IPS DF 6.9 (cell line): ENCODE results near the gene TP53AIP1.

Experiments
- DNase-seq: peaks from one replicate; pipeline ENCODE4 v3.0.0-alpha.2; 2013; ENCODE audit warnings: low read depth, low spot score
- H3K27ac ChIP-seq: one replicate; pipeline ENCODE4 v1.5.1; 2013; ENCODE audit warnings: low read length, control low read depth
- H3K27me3 ChIP-seq: 2 replicates; pipeline ENCODE4 v1.6.1; 2013; ENCODE audit warnings: mild to moderate bottlenecking, low read length; ENCODE audit not compliant: control insufficient read depth, insufficient read depth
- H3K36me3 ChIP-seq: 2 replicates; pipeline ENCODE4 v1.6.1; 2013; ENCODE audit warnings: low read length; ENCODE audit not compliant: control insufficient read depth, insufficient read depth
- H3K4me1 ChIP-seq: 2 replicates; pipeline ENCODE4 v1.6.1; 2013; ENCODE audit warnings: low read length; ENCODE audit not compliant: control insufficient read depth, insufficient read depth
- H3K4me3 ChIP-seq: 2 replicates; pipeline ENCODE4 v1.5.1; 2013; ENCODE audit warnings: mild to moderate bottlenecking, low read length
- H3K9me3 ChIP-seq: 2 replicates; pipeline ENCODE4 v1.6.1; 2013; ENCODE audit warnings: low read length, inconsistent platforms; ENCODE audit not compliant: control insufficient read depth, insufficient read depth
- whole genome bisulfite sequencing: extraction: QIAGEN DNeasy Blood & Tissue Kit; methylation state at CpG from one replicate; pipeline ENCODE4 v1.1.7; 2013; ENCODE audit warnings: mixed read lengths, missing lambda C conversion rate; ENCODE audit not compliant: insufficient read length, insufficient coverage; 5-methylcytosine and 5-hydroxymethylcytosine counted together

The TP53AIP1 gene

GRCh38 chr11:128946648-128947047 is 4.0 kb upstream of the TP53AIP1 start:
- no peak for DNase-seq
- no peaks in the 10 kb centered on the region for H3K9me3 ChIP-seq
- no peaks in the 10 kb centered on the region for H3K27me3 ChIP-seq
- H3K4me3 ChIP-seq = no peak overlapping the region
- no peaks in the 10 kb centered on the region for H3K36me3 ChIP-seq
- no CpG with 5 or more reads among the region's 2 CpGs for WGBS
- H3K4me1 ChIP-seq = no peaks in the 10 kb centered on the region
- H3K27ac ChIP-seq = no peak overlapping the region

GRCh38 chr11:128943428-128943976 is 831 bp upstream of the TP53AIP1 start:
- WGBS = no CpG with 5 or more reads among the region's 16 CpGs
- no peaks in the 10 kb centered on the region; the same call in 1 of the 2 replicates for H3K27me3 ChIP-seq

GRCh38 chr11:128942272-128942612 is 429 bp downstream of the TP53AIP1 start:
- Histone ChIP-seq H3K4me1 (peaks cover 4% of the 10 kb centered on the region), H3K4me3 (no peak overlapping the region), H3K9me3 (no peaks in the 10 kb centered on the region), H3K36me3 (no peaks in the 10 kb centered on the region), H3K27me3 (no peaks in the 10 kb centered on the region; the same call in 1 of the 2 replicates), H3K27ac (no peak overlapping the region)
- no CpG with 5 or more reads among the region's 13 CpGs for WGBS
- DNase-seq = no peak

More at GRCh38 chr11:128943428-128943976, 831 bp upstream of the TP53AIP1 start:
- Histone ChIP-seq H3K36me3 (no peaks in the 10 kb centered on the region), H3K9me3 (no peaks in the 10 kb centered on the region), H3K27ac (no peak overlapping the region), H3K4me1 (no peaks in the 10 kb centered on the region), H3K4me3 (no peak overlapping the region)
- DNase-seq = no peak

- no peaks in the 10 kb centered on the region; the same call in 1 of the 2 replicates for H3K27me3 ChIP-seq
- H3K4me3 ChIP-seq = no peak overlapping the region
- H3K27ac ChIP-seq = no peak overlapping the region
- peaks cover 8% of the 10 kb centered on the region for H3K4me1 ChIP-seq
- H3K36me3 ChIP-seq = no peaks in the 10 kb centered on the region
- no CpG with 5 or more reads among the region's 14 CpGs for WGBS
- no peak for DNase-seq
- no peaks in the 10 kb centered on the region for H3K9me3 ChIP-seq
These were observed 949 bp downstream of the TP53AIP1 start for GRCh38 chr11:128941573-128942271.

- Histone ChIP-seq H3K4me1 (peaks cover 9% of the 10 kb centered on the region), H3K27me3 (no peaks in the 10 kb centered on the region; the same call in 1 of the 2 replicates), H3K9me3 (no peaks in the 10 kb centered on the region), H3K36me3 (no peaks in the 10 kb centered on the region), H3K4me3 (no peak overlapping the region), H3K27ac (no peak overlapping the region)
- WGBS = no CpG with 5 or more reads among the region's 8 CpGs
- DNase-seq = no peak
These were observed 1.6 kb downstream of the TP53AIP1 start for GRCh38 chr11:128941110-128941509.

GRCh38 chr11:128940603-128941002 is 2.1 kb downstream of the TP53AIP1 start:
- Histone ChIP-seq H3K27me3 (no peaks in the 10 kb centered on the region; the same call in 1 of the 2 replicates), H3K36me3 (no peaks in the 10 kb centered on the region), H3K9me3 (no peaks in the 10 kb centered on the region), H3K4me3 (no peak overlapping the region), H3K4me1 (peaks cover 9% of the 10 kb centered on the region), H3K27ac (no peak overlapping the region)
- WGBS = no CpG with 5 or more reads among the region's 15 CpGs
- no peak for DNase-seq

- peaks cover 9% of the 10 kb centered on the region for H3K4me1 ChIP-seq
- no peaks in the 10 kb centered on the region; the same call in 1 of the 2 replicates for H3K27me3 ChIP-seq
- H3K9me3 ChIP-seq = no peaks in the 10 kb centered on the region
- no peak overlapping the region for H3K4me3 ChIP-seq
- no peaks in the 10 kb centered on the region for H3K36me3 ChIP-seq
- H3K27ac ChIP-seq = no peak overlapping the region
- WGBS = no CpG with 5 or more reads among the region's 5 CpGs
- DNase-seq = no peak
These were observed 2.5 kb downstream of the TP53AIP1 start for GRCh38 chr11:128940156-128940555.

GRCh38 chr11:128939591-128939990 is 3.1 kb downstream of the TP53AIP1 start:
- DNase-seq = no peak
- Histone ChIP-seq H3K36me3 (no peaks in the 10 kb centered on the region), H3K4me1 (peaks cover 9% of the 10 kb centered on the region), H3K27me3 (no peaks in the 10 kb centered on the region; the same call in 1 of the 2 replicates), H3K9me3 (no peaks in the 10 kb centered on the region), H3K27ac (no peak overlapping the region), H3K4me3 (no peak overlapping the region)
- WGBS = no CpG with 5 or more reads among the region's 11 CpGs

GRCh38 chr11:128938156-128938885 is 4.3 kb downstream of the TP53AIP1 start:
- no peak overlapping the region for H3K4me3 ChIP-seq
- no CpG with 5 or more reads among the region's 16 CpGs for WGBS
- no peak for DNase-seq
- peaks cover 9% of the 10 kb centered on the region for H3K4me1 ChIP-seq
- H3K36me3 ChIP-seq = no peaks in the 10 kb centered on the region
- H3K27ac ChIP-seq = no peak overlapping the region
- H3K27me3 ChIP-seq = peaks cover 4% of the 10 kb centered on the region; the same call in 1 of the 2 replicates
- no peaks in the 10 kb centered on the region for H3K9me3 ChIP-seq

- peaks cover 9% of the 10 kb centered on the region for H3K4me1 ChIP-seq
- no peak for DNase-seq
- H3K36me3 ChIP-seq = no peaks in the 10 kb centered on the region
- no peak overlapping the region for H3K4me3 ChIP-seq
- no CpG with 5 or more reads among the region's 9 CpGs for WGBS
- peaks cover 7% of the 10 kb centered on the region; the same call in 1 of the 2 replicates for H3K27me3 ChIP-seq
- no peaks in the 10 kb centered on the region for H3K9me3 ChIP-seq
- no peak overlapping the region for H3K27ac ChIP-seq
These were observed 5.2 kb downstream of the TP53AIP1 start for GRCh38 chr11:128937480-128937879.
